Germinal center (tissue), 1 donor: ENCODE results near the gene BRSK1.

Experiments
- DNase-seq: peaks from one replicate; pipeline ENCODE4 v3.0.0; 2012; ENCODE audit warnings: mixed read lengths, low spot score

The BRSK1 gene

DNA sequence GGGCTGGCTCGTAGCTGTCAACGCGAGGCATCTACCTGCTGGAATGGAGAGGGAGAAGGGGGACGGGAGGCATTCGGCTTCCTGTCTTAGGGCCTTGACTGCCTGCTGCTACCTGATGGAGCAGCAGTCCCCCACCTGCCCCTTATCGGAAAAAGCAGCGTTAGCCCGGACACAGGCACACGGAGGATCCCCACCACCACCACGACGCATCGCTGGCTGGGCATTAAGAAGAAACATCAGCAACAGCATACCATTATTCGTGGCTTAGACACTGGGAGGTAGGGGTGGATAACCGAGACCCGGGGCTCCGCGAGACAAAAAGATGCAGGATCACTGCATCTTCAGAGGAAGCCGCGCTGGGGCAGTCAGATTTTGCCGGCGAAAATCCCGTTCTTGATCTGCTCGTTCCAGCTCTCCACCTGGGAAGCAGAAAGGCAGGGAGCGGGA lies 69.6 kb downstream of the BRSK1 start:
- DNase-seq = no peak

DNA sequence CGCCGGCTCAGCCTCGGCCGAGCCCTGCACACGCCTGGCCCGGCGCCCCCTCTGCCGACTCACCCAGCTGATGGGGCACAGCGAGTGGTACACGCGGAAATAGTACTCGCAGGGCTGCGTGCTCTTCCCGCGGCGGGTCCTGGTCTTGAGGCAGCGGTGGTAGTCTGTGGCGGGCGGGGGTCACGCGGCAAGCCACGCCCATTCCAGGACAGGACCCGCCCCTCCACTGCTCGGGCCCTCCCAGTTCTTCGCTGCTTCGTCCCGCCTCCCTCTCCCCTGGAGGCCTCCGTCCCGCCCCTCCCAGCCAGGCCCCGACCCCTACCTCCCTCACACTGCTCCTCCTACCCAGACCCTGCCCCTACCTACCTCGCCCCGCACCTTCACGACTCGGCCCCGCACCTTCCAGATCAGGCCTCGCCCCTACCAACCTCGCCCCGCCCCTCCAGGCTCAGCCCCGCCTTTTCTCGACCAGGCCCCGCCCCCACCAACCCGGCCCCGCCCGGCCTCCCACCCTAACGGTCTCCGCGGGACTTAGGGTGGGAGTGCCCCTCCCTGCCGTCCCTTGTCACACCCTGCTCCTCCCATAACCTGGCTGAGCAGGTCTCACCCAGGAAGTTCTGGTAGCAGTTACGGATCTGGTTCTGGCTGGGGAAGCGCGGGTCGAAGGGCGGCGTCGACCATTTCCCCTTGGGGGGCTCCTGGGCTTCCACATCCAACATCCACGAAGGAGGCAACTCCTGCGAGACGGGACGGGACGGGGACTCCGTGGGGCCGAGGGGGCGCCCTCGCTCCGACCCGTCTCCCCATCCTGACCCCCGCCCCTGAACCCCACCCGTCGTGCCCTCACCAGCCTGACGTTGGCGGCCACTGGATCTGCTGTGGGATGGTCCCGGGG lies 70.3 kb downstream of the BRSK1 start:
- DNase-seq = peak; percentile 87

DNA sequence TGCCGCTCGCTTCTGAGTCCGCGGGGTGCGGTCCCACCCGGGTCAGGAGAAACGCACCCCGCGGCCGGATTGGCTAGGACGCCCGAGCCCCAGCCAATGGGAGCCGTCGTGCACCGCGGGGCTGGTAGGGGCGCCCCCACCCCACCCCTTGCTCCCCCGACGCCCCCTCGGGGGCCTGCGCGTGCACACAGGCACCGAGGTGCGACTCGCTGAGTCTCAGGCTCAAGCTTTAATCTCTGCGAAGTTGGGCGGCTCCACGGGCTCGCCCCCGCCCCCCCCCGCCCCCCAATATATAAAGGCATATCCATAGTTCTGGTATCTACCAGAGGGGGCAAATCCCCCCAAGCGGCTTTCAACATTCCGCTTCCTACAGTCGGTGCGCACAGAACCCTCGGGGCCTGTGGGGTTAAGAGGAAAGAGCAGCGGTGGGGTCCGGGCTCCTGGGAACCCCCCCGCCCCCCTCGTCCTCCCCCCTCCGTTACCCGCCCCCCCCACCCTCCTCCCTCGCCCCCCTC lies 71.0 kb downstream of the BRSK1 start, which contains the start of gene COX6B2:
COX6B2 (minus strand) TSS at position 22 of the 515 bp plus-strand sequence. CDS start 198 bp downstream, outside the sequence.
- DNase-seq = no peak

DNA sequence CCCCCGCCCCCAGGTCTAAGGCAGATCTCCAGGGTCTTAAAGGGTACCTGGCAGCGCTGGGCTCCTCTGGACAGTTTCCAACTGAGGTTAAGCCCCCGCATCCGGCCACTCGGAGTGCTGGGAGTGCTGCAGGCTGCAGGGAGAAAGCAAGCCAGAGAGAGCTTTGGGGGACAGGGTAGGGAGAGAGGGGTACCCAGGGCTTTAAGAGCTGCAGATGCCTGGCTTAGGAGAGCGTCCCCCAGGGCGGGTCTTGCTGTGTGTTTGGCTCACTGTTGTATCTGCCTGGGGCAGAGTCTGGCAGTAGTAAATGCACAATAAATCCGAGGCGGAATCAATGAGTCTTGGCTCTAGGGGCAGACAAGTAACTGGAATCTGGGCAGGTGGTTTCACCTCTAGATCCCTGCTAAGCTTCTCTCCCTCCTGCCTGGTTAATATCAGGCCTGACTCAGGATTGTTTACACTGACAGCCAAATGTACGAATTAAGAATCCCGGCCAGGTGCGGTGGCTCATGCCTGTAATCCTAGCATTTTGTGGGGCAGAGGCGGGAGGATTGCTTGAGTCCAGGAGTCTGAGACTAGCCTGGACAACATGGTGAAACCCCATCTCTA lies 71.5 kb downstream of the BRSK1 start:
- DNase-seq = no peak

DNA sequence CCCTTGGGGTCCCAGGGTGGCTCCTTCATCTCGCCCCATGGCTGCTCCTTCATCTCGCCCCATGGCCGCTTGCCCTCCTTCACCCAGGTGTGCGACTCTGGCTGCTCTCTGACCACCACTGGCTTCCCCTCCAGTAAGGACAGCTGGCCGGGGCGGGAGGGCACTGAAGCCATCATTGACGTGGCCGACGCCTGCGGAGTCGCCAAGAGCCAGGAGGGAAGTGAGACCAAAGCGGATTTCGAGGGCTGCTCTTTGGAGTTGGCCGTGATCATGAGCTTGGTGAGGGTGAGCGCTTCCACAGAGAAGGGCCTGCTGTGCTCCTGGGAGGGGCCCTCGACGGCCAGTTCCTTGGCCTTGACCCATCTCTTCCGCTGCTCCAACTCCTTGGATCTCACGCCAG lies 74.7 kb downstream of the BRSK1 start:
- DNase-seq = no peak

DNA sequence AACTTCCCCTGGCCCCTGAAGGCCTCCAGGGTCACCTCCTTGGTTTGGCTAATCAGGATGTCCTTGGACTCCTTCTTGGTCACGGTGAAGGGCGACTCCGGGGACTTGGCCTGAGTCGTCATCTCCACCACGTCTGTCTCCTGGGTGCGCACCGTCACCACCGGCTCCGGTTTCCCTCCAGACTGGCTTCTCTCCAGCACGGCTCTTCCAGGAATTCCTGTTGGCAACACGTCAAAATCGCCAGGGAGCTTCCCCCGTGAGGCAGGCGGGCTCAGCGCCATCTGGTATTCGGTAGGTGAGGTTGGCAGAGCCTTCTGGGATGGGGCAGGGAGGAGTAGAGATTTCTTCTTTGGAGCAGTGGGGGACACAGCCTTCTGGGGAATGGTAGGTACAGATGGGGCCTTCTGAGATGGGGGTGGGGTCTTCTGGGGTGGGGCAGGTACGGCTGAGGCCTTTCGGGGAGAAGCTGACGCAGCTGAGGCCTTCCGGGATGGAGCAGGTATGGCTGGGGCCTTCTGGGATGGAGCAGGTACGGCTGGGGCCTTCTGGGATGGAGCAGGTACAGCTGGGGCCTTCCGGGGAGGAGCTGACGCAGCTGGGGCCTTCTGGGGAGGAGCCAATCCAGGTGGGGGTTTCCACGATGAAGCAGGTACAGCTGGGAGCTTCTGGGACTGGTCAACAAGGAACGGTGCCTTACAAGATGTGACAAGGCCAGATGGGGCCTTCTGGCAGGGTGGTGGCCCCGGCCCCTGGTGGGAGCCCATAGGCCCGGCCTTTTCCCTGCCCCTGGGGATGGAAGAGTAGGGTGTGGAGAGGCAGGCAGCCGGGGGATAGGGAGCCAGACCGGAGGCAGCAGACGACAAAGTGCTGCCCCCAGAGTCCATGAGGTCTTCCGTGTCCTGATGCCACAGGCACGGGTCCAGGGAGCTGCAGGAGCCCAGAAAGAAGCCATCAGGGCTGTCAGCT lies 75.4 kb downstream of the BRSK1 start:
- no peak for DNase-seq

DNA sequence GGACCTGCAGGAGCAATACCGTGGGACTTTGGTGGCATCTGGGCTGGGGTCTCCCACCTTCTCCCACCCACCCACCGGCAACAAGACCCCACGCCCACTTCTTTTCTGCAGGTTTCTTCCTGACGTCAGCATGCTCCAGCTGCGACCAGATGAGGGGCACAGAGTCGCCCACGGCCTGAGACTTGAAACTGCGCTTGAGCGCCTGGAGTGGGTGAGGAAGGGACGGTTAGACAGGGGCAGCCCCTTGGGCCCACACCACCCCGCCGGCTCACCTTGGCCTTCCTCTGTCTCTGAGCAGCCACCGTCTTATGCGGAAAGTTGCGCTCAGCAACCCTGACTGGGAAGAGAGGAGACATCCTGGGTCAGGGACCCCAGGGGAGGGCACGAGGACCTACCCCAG lies 77.1 kb downstream of the BRSK1 start:
- DNase-seq = no peak
